OCI-LY7 (cell line): ENCODE data around the gene NNT.

Experiments used
- EZH2phosphoT487 ChIP-seq: fragments of 200-600 bp; sonication (generic); IDR thresholded peaks from 2 replicates; pipeline ENCODE4 v1.6.1; 2018; ENCODE audit warnings: low read depth, borderline replicate concordance, mild to moderate bottlenecking, mixed run types, antibody characterized with exemption, low read length, moderate library complexity, mixed read lengths
- TF ChIP-seq, protein P1 (sequence below): fragments of 200-600 bp; sonication (generic); conservative IDR thresholded peaks from 2 replicates; pipeline ENCODE4 v1.5.1; 2014; ENCODE audit warnings: mild to moderate bottlenecking, antibody characterized with exemption, low read length, moderate library complexity, mixed read lengths

DNA sequence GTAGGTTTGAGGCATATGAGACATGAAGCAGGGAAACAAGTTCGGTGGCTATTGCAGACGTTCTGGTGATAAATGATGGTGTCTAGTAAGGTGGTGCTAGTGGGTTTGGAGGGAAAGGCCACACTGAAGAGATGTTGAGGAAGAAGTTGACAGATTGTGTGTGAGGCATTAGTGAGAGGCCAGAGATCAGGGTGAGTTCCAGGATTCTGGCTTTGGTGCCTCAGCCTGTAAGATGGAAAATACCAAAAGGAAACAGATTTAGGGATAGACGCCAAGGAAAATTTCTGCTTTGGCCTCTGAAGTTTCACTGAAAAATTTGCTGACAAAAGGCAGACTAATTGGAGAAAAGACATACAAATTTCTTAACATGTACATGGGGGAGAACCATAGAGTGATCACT is 39.7 kb upstream of the NNT start:
- TF ChIP-seq, protein P1, sequence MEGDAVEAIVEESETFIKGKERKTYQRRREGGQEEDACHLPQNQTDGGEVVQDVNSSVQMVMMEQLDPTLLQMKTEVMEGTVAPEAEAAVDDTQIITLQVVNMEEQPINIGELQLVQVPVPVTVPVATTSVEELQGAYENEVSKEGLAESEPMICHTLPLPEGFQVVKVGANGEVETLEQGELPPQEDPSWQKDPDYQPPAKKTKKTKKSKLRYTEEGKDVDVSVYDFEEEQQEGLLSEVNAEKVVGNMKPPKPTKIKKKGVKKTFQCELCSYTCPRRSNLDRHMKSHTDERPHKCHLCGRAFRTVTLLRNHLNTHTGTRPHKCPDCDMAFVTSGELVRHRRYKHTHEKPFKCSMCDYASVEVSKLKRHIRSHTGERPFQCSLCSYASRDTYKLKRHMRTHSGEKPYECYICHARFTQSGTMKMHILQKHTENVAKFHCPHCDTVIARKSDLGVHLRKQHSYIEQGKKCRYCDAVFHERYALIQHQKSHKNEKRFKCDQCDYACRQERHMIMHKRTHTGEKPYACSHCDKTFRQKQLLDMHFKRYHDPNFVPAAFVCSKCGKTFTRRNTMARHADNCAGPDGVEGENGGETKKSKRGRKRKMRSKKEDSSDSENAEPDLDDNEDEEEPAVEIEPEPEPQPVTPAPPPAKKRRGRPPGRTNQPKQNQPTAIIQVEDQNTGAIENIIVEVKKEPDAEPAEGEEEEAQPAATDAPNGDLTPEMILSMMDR, result no peak
- no peak for TF ChIP-seq EZH2phosphoT487
